Fibroblast of peridontal ligament (primary cell): ENCODE results near the gene HMG20B.
"Not testable (repeated sequence)": the region's sequence is repeated elsewhere in the genome, so short reads cannot be mapped to it uniquely, and the experiment has no call there.

Experiments used
- DNase-seq: peaks from one replicate; pipeline ENCODE4 v3.0.0-alpha.2; 2010; ENCODE audit errors: extremely low read depth

The HMG20B gene

DNA sequence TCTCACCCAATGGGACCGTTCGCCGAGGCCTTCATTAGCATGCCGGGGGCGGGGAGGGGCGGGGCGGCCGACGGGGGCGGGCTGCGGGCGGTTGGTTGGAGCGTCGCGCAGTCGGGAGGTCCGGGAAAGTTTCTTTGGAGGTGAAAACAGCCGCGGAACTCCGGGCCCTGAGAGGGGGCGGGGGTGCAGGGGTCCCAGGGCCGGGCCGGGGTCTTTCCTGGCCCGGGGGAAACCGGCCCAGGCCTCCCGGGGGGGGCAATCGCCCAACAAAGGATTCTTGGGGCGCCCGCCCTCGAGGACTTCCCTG lies at the start of gene HMG20B:
Gene HMG20B (plus strand): TSS at position 90 of the 307 bp plus-strand sequence. CDS start 366 bp downstream, outside the sequence.
- no peak for DNase-seq

DNA sequence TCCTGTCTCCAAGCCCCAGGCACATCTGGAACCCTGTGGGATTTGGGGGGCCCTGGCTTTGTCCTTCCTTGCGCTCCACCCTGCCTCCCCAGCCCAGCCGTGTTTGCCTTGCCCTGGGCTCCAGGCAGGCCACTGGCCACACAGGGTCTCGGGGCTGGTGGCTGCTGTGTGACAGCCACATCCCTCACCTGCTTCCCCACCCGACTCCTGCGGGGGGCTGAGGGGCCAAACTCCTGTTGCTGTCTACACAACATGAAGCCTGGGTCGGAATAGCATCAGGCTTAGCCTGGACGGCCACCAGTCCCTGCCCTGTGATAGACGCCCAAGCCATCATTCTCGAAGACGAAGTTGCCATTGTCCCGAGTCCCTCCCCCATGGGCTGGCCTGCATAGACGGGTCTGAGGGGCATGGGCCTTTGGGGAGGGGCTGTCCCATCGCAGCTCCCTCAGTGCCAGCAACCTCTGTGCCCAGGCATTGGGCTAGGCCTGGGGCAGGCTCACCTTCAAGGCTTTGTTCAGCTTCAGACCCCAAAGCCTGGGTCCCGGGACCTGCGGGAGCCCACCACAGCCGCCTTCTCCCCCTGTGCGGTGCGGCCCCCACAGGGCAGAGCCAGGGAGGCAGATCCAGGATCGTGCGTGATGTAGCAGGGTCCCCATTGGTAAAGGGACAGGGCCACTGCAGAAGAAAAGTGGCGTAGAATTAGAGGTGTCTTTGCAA lies 49.2 kb upstream of the HMG20B start:
- no peak for DNase-seq

DNA sequence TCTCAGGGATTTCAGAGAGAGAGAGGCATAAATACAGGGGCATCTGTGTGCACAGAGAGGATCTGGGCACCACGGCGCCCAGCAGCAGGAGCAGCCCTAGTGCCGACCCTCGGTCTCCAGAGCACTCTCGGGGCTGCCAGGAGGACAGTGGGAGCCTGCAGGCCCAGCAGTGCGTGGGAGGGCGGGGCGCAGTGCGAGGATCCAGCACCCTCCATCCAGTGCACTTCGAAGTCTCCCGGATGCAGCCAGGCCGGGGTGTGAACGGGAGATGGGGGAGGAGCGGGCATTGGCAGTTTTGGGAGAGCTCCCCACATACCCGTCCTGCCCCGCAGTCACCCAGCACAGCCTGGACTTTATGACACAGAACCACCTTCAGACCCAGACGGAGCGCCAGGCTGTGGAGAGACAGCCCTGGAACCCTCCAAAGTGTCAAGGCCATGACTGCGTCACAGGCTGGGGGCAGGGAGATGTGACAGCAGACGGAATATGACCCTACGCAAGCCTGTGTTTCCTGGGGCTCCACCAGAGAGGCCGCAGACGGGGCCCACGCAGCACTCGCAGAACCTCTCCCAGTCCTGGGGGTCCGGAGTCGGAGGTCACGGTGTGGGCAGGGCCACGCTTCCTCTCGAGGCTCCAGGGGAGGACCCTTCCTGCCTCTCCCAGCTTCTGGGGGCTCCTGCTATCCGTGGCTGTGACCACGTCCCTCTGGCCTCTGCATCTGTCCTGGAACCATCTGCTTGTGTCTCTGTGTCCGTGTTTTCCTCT lies 48.5 kb upstream of the HMG20B start:
- DNase-seq = no peak

DNA sequence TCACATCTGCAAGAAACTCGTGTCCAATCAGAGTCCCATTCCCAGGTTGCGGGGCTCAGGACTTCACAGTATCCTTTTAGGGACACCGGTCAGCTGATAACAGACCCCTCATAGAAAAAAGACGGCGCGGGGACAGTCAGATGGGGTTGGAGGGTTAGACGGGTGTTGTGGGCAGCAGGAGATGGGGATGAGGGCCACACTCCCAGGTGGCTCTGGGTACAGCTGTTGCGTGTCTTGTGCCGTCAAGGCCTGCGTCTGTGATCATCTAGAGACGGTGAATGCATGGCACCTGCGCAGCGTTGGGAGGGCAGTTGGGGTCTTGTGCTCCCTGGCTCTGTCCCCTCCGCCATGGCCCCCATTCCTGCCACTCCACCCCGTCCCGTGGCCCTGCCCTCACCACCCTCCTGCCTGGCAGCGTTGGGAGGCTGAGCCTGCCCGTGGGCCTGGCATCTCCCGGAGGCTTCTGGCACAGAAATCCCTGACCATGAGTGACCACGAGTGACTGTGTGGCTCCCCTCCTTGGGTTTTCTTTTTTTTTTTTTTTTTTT lies 47.8 kb upstream of the HMG20B start:
- no peak for DNase-seq

DNA sequence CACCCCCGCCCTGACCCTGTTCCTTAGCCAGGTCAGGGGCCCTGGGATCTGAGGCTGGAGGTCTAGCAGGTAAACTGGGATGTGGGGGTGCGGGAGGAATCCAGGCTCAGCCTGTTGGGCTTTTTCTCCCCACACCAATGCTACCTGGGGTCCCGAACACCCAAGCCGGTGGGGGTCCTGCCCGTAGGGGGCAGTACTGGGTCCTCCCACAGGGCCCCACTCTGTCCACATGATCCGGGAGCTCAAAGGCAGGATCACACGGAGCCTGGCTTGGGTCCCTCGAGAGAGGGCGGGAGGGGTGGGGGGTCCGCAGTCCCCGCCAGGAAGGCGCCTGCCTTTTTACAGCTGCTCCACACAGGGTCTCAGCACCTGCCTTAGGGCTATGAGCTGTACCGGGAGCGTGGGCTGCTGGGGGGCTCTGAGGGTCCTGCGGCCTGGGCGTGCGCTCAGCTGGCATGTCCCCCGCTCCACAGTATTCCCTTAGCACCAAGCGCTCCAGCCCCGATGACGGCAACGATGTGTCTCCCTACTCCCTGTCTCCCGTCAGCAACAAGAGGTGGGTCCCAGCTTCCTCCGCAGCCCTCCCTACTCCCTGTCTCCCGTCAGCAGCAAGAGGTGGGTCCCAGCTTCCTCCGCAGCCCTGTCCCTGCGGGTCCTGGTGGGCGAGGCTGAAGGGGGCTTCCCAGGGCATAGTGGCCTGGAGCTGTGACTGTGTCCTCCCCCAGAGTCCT lies 46.1 kb upstream of the HMG20B start:
- DNase-seq = no peak

DNA sequence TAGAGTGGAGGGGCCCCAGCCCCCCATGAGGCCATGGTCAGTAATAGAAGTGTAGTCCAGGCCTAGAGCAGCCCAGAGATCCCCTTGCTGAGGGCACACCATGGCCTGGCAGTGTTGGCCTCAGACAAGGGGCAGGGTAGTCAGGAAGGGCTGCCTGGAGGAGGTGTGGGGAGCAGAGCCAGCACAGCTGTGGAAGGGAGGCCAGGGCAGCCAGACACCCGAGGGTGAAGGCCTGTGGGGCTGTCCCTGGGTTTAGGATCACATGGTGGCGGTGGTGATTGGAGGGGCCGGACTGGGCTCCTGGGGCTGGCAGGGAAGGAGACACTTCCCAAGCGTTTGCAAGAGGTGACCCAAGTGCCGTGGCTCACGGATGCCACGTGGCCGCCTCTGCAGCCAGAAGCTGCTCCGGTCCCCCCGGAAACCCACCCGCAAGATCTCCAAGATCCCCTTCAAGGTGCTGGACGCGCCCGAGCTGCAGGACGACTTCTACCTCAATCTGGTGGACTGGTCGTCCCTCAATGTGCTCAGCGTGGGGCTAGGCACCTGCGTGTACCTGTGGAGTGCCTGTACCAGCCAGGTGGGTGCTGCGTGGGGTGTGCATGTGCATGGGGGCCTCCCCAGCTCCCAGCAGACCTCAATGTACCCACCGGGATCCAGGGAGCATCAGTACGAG lies 45.4 kb upstream of the HMG20B start:
- no peak for DNase-seq

DNA sequence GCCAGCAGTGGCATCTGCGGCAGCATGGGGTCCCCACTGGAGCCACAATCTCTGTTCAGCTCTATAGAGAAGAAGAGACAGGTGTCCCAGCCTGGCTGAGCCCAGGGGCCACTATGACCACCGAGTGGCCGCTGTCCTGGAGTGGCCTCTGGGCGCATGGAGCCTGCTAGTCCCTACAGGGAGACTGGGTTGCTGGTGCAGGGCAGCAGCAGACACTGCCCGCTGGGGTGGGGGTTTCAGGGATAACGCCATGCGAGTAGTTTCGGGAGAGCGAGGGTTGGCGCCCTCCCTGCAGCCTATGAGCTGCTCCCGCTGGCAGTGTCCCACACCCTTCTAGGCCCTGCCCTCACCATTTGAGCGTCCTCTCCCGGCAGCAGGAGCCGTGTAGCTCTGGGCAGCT lies 44.7 kb upstream of the HMG20B start:
- DNase-seq = no peak

DNA sequence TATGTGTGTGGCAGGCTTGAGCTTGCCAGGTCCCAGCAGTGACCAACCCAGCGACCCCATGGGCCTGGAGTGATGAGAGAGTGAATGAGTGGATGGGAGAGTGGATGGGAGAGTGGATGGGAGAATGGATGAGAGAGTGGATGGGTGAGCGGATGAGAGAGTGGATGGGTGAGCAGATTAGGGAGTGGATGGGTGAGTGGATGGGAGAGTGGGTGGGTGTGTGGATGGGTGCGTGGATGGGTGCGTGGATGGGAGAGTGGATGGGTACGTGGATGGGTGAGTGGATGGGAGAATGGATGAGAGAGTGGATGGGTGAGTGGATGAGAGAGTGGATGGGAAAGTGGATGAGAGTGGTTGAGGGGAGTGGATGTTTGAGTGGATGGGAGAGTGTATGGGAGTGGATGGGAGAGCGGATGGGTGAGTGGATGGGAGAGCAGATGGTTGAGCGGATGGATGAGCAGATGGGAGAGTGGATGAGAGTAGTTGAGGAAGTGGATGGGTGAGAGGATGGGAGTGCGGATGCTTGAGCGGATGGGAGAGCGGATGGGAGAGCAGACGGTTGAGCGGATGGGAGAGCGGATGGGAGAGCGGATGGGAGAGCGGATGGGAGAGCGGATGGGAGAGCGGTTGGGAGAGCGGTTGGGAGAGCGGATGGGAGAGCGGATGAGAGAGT lies 44.1 kb upstream of the HMG20B start:
- no peak for DNase-seq

DNA sequence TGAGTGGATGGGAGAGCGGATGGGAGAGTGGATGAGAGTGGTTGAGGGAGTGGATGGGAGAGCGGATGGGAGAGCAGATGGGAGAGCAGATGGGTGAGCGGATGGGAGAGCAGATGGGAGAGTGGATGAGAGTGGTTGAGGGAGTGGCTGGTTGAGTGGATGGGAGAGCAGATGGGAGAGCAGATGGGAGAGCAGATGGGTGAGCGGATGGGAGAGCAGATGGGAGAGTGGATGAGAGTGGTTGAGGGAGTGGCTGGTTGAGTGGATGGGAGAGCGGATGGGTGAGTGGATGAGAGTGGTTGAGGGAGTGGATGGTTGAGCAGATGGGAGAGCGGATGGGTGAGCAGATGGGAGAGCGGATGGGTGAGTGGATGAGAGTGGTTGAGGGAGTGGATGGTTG lies 43.4 kb upstream of the HMG20B start:
- not testable (repeated sequence) for DNase-seq

DNA sequence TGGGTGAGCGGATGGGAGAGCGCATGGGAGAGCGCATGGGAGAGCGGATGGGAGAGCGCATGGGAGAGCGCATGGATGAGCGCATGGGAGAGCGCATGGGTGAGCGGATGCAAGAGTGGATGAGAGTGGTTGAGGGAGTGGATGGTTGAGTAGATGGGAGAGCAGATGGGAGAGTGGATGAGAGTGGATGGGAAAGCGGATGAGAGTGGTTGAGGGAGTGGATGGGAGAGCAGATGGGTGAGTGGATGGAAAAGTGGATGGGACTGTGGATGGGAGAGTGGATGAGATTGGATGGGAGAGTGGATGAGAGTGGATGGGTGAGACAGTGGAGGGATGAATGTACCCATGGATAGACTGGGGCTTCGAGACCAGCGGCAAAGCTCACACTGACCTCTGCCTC lies 42.4 kb upstream of the HMG20B start:
- no peak for DNase-seq

DNA sequence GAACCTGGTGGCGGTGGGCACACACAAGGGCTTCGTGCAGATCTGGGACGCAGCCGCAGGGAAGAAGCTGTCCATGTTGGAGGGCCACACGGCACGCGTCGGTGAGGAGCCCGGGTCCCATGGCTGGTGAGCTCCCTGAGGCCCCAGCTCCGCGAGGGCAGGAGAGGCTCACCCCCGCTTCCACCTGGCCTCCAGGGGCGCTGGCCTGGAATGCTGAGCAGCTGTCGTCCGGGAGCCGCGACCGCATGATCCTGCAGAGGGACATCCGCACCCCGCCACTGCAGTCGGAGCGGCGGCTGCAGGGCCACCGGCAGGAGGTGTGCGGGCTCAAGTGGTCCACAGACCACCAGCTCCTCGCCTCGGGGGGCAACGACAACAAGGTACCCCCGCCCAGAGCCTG lies 41.0 kb upstream of the HMG20B start:
- no peak for DNase-seq

DNA sequence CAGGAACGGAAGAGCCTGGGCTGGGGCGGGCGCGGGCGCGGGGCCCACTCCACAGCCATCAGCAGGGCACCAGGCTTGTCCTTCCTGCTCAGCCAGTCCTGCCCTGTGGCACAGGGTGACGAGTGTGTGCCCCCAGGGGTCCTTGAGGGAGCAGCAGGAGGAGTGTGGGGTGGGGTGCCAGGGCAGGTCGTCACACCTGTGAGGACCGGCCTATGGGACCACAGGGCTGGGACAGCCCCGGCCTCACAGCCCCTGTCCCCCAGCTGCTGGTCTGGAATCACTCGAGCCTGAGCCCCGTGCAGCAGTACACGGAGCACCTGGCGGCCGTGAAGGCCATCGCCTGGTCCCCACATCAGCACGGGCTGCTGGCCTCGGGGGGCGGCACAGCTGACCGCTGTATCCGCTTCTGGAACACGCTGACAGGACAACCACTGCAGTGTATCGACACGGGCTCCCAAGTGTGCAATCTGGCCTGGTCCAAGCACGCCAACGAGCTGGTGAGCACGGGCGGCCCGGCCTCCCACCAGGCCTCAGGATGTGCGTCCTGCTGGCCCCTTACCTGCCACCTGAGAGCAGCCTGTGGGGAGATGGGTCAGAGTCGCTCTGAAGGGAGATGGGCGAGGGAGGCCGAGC lies 40.5 kb upstream of the HMG20B start:
- no peak for DNase-seq

DNA sequence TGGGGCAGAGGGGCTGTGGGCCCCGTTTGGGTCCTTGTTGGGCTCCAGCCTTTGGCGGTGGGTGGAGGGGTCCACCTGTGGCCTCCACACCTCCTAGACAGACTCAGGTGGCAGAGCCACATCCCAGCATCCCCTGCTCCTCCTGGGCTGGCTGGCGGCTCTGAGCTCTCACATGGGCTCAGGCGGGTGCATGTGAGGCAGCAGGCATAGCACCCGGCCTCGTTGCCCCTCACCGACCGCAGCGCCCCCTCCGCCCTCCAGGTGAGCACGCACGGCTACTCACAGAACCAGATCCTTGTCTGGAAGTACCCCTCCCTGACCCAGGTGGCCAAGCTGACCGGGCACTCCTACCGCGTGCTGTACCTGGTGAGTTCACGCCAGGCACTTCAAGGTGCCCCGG lies 39.7 kb upstream of the HMG20B start:
- no peak for DNase-seq

DNA sequence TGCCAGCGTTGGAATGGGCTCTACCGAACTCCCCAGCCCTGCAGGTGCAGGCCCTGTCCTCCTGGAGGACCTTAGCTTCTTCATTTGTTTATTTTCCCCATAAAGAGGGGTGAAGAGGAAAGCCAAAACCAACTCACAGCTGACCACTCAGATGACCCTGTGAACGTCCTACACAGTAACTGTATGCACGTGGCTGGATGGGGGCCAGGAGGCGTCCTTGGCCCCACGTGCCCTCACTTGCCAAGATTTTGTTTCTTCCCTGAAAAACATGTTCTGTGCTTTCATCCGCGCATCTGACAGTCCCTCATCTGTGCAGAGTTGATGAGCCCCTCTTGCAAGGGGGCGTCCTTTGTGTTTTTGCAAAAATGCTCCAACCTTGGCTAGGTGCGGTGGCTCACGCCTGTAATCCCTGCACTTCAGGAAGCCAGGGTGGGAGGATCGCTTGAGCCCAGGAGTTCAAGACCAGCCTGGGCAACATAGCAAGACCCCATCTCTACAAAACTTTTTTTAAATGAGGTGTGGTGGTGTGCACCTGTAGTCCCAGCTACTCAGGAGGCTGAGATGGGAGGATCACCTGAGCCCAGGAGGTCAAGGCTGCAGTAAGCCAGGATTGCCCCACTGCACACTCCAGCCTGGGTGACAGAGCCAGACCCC lies 39.1 kb upstream of the HMG20B start:
- no peak for DNase-seq

DNA sequence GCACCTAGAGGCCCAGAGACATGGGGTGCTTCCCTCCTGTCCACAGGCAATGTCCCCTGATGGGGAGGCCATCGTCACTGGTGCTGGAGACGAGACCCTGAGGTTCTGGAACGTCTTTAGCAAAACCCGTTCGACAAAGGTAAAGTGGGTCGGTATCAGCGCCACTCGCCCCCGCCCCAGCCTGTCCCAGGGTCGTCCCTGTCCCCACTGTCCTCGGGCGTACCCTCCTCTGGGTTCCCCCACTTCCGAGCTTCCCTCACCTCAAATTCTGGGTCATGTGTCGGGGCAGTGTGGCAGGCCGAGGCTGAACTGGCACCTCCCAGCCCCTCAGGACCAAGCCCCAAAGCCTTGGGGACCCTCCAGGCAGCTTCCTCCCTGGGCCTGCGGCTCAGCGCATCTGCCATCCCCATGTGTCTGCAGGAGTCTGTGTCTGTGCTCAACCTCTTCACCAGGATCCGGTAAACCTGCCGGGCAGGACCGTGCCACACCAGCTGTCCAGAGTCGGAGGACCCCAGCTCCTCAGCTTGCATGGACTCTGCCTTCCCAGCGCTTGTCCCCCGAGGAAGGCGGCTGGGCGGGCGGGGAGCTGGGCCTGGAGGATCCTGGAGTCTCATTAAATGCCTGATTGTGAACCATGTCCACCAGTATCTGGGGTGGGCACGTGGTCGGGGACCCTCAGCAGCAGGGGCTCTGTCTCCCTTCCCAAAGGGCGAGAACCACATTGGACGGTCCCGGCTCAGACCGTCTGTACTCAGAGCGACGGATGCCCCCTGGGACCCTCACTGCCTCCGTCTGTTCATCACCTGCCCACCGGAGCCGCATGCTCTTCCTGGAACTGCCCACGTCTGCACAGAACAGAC lies 38.1 kb upstream of the HMG20B start:
- DNase-seq = no peak

DNA sequence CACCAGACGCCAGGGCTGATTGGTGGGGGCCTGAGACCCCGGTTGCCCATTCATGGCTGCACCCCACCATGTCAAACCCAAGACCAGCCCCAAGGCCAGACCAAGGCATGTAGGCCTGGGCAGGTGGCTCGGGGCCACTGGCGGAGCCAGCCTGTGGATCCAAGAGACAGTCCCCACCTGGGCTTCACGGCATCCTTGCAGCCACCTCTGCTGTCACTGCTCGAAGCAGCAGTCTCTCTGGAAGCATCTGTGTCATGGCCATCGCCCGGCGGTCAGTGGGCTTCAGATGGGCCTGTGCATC lies 37.6 kb upstream of the HMG20B start:
- no peak for DNase-seq

DNA sequence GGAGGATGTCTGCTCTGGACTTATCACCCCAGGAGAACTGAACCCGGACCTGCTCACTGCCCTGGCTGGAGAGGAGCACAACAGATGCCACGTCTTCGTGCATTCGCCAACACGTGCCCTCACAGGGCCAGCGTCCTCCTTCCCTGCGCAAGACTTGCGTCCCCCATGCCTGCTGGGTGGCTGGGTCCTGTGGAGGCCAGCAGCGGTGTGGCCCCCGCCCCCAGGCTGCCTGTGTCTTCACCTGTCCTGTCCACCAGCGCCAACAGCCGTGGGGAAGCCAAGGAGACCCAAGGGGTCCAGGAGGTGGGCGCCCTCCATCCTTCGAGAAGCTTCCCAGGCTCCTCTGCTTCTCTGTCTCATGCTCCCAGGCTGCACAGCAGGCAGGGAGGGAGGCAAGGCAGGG lies 37.2 kb upstream of the HMG20B start:
- no peak for DNase-seq

DNA sequence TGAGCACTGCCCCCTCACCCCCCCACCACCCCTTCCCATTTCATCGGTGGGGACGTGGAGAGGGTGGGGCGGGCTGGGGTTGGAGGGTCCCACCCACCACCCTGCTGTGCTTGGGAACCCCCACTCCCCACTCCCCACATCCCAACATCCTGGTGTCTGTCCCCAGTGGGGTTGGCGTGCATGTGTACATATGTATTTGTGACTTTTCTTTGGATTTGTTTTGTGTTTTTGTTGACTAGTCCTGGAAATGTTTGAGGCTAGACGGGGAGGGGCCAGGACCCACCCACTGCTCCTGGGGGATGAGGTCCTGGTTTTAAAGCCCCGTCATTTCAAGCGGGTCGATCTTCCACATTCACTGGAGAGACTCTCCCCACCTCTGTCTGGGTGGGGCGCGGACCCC lies 36.8 kb upstream of the HMG20B start:
- no peak for DNase-seq

DNA sequence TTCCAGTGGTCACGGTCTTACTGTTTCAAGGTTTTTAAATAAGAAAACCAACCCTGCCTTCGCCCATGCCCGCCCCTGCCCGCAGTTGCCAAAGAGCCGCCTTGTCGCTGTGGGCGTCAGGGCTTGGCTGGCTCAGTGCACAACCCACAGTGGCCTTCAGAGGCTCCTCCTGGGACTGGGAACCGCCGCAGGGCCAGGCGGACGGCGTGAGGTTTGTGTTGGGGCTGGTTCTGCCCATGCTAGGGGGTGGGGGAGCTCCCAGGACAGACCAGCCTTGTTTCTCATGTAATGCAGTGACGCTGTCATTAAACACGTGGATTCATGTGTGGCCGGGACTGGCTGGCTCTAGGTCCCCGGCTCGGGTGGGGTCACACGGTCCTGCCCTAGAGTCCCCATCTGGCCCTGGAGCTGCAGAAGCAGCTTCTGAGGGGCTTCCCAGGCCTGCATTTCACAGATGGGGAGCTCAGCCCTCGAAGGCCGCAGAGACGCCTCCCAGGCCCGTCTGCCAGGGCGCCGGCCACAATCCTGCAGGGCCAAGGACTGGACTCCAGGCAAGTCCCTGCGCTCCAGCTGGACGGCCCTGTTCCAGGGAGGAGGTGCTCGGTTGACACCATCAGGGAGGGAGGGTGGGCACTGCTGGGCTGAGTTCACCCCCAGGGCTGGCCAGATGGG lies 36.2 kb upstream of the HMG20B start:
- no peak for DNase-seq
